ENCODE measurements around the gene D2HGDH. TPM values are rescaled to one million over a fixed set of nuclear protein-coding genes. Genes with fewer than 3 reads are reported as not detected.

Gene D2HGDH
- total and polyA plus RNA-seq, 2 of the 13 experiments (the other 11 are each of a cell fraction or from before 2014, with no cell fraction given), result 19.2 to 20.3 TPM

DNA sequence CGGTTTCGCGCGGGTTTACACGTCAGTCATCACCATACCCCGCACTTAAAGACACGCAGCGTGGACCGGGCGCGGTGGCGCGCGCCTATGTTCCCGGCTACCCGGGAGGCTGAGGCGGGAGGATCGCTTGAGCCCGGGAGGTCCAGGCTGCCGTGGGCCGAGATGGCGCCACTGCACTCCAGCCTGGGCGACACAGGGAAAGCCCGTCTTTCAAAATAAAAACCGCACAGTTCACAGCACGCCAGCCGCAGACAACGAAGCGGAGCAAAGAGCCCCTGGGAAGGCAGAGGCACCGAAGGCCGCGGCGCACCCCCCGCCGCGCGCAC is 48.1 kb upstream of the D2HGDH start:
- H4K20me1 ChIP-seq (ENCODE audit: insufficient read depth, low read length), result no peaks in the 10 kb centered on the region
- H3K27me3 ChIP-seq (ENCODE audit: control insufficient read depth in 1 of 2, insufficient read depth in 2 of 2, low read length in 2 of 2), result no peaks in the 10 kb centered on the region; a peak in 1 of 5 replicates
- in situ Hi-C loops (cut with HindIII; ENCODE audit: extremely low pct_ligation_motif_present, low pct_unique_long_range_greater_than_20kb), result no loop called here
- no peaks in the 10 kb centered on the region for H3K9me3 ChIP-seq (ENCODE audit: low read length)
- peak overlapping the region; percentile 95 for H3K27ac ChIP-seq (ENCODE audit: extremely low read length, insufficient read depth, low read length)
- POLR2A ChIA-PET, result interaction anchor here (0.7 to 8.6 kb wide), 33 partner anchors 9 to 810 kb away, joined by 3 to 234 read pairs (median 4); partner anchors contain the start of genes ATG4B, D2HGDH, ING5 and NEU4
- H3K4me2 ChIP-seq (ENCODE audit: low read depth, low read length), result peak overlapping the region; percentile 81
- peaks cover 28% of the 10 kb centered on the region for H3K4me1 ChIP-seq (ENCODE audit: insufficient read depth, low read length)
- H2AFZ ChIP-seq (ENCODE audit: low read length), result no peak overlapping the region
- CTCF ChIA-PET (ENCODE audit: low intra/inter-chr PET ratio, low total read pairs), result no interaction called here
- ATAC-seq, result no peak
- no TSS peak for BruUV-seq (replicated peaks)
- peaks cover 18 to 44% of the 10 kb centered on the region in 2 experiments for H3K36me3 ChIP-seq (replicated peaks in 1 of 2; ENCODE audit: control insufficient read depth in 1 of 2, insufficient read depth in 2 of 2, low read length in 2 of 2)
- H3K4me3 ChIP-seq (replicated peaks in 1 of 3; ENCODE audit: insufficient read depth in 1 of 3, low read depth in 2 of 3, low read length in 3 of 3), result peak overlapping the region; percentile 92 to 96 (median 94)
- H3K9ac ChIP-seq (ENCODE audit: insufficient read depth, low read depth, low read length), result peak overlapping the region; percentile 97
- intact Hi-C loops (cut with micrococcal nuclease; ENCODE audit: unreplicated experiment), result loop anchor here (1.0 to 5.0 kb wide), 3 partner anchors 15 to 76 kb away; no protein-coding TSS in a partner anchor
- DNase-seq (ENCODE audit: low spot score), result no peak
- FAIRE-seq, result no peak
- H3K79me2 ChIP-seq (ENCODE audit: insufficient read depth, low read length), result peaks cover 36% of the 10 kb centered on the region
- 9% methylated on average over 4 of the region's 37 CpGs for WGBS (ENCODE audit: low lambda C conversion rate)
- TF ChIP-seq, protein P1, sequence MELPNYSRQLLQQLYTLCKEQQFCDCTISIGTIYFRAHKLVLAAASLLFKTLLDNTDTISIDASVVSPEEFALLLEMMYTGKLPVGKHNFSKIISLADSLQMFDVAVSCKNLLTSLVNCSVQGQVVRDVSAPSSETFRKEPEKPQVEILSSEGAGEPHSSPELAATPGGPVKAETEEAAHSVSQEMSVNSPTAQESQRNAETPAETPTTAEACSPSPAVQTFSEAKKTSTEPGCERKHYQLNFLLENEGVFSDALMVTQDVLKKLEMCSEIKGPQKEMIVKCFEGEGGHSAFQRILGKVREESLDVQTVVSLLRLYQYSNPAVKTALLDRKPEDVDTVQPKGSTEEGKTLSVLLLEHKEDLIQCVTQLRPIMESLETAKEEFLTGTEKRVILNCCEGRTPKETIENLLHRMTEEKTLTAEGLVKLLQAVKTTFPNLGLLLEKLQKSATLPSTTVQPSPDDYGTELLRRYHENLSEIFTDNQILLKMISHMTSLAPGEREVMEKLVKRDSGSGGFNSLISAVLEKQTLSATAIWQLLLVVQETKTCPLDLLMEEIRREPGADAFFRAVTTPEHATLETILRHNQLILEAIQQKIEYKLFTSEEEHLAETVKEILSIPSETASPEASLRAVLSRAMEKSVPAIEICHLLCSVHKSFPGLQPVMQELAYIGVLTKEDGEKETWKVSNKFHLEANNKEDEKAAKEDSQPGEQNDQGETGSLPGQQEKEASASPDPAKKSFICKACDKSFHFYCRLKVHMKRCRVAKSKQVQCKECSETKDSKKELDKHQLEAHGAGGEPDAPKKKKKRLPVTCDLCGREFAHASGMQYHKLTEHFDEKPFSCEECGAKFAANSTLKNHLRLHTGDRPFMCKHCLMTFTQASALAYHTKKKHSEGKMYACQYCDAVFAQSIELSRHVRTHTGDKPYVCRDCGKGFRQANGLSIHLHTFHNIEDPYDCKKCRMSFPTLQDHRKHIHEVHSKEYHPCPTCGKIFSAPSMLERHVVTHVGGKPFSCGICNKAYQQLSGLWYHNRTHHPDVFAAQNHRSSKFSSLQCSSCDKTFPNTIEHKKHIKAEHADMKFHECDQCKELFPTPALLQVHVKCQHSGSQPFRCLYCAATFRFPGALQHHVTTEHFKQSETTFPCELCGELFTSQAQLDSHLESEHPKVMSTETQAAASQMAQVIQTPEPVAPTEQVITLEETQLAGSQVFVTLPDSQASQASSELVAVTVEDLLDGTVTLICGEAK (IDR thresholded peaks at IDR 0.05), result no peak
- TF ChIP-seq, protein P1 (CRISPR knock-in tag; IDR thresholded peaks at IDR 0.05), result no peak
- no peak for TF ChIP-seq FOXA3 (CRISPR knock-in tag; IDR thresholded peaks at IDR 0.05)
- TF ChIP-seq, protein P2, sequence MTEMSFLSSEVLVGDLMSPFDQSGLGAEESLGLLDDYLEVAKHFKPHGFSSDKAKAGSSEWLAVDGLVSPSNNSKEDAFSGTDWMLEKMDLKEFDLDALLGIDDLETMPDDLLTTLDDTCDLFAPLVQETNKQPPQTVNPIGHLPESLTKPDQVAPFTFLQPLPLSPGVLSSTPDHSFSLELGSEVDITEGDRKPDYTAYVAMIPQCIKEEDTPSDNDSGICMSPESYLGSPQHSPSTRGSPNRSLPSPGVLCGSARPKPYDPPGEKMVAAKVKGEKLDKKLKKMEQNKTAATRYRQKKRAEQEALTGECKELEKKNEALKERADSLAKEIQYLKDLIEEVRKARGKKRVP (CRISPR knock-in tag; IDR thresholded peaks at IDR 0.05), result no peak
- TF ChIP-seq, protein P3, sequence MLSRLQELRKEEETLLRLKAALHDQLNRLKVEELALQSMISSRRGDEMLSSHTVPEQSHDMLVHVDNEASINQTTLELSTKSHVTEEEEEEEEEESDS (CRISPR knock-in tag; IDR thresholded peaks at IDR 0.05; ENCODE audit: borderline replicate concordance), result 0 out of 2 replicates have a peak, but pooled peaks have one; percentile 67
- TF ChIP-seq, protein P4, sequence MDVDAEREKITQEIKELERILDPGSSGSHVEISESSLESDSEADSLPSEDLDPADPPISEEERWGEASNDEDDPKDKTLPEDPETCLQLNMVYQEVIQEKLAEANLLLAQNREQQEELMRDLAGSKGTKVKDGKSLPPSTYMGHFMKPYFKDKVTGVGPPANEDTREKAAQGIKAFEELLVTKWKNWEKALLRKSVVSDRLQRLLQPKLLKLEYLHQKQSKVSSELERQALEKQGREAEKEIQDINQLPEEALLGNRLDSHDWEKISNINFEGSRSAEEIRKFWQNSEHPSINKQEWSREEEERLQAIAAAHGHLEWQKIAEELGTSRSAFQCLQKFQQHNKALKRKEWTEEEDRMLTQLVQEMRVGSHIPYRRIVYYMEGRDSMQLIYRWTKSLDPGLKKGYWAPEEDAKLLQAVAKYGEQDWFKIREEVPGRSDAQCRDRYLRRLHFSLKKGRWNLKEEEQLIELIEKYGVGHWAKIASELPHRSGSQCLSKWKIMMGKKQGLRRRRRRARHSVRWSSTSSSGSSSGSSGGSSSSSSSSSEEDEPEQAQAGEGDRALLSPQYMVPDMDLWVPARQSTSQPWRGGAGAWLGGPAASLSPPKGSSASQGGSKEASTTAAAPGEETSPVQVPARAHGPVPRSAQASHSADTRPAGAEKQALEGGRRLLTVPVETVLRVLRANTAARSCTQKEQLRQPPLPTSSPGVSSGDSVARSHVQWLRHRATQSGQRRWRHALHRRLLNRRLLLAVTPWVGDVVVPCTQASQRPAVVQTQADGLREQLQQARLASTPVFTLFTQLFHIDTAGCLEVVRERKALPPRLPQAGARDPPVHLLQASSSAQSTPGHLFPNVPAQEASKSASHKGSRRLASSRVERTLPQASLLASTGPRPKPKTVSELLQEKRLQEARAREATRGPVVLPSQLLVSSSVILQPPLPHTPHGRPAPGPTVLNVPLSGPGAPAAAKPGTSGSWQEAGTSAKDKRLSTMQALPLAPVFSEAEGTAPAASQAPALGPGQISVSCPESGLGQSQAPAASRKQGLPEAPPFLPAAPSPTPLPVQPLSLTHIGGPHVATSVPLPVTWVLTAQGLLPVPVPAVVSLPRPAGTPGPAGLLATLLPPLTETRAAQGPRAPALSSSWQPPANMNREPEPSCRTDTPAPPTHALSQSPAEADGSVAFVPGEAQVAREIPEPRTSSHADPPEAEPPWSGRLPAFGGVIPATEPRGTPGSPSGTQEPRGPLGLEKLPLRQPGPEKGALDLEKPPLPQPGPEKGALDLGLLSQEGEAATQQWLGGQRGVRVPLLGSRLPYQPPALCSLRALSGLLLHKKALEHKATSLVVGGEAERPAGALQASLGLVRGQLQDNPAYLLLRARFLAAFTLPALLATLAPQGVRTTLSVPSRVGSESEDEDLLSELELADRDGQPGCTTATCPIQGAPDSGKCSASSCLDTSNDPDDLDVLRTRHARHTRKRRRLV (CRISPR knock-in tag; IDR thresholded peaks at IDR 0.05), result no peak
- 0 out of 2 replicates have a peak, but pooled peaks have one; percentile 6 for TF ChIP-seq JUND (CRISPR knock-in tag; IDR thresholded peaks at IDR 0.05)
- no peak for TF ChIP-seq SNRNP70 (IDR thresholded peaks at IDR 0.05; ENCODE audit: low read depth, low read length)

Measured in HepG2 (cell line).